D341Med (cell line): ENCODE measurements around the gene GBX1.

Experiments
- DNase-seq: peaks from one replicate; pipeline ENCODE4 v3.0.0; 2012; ENCODE audit warnings: low spot score

Gene GBX1

DNA sequence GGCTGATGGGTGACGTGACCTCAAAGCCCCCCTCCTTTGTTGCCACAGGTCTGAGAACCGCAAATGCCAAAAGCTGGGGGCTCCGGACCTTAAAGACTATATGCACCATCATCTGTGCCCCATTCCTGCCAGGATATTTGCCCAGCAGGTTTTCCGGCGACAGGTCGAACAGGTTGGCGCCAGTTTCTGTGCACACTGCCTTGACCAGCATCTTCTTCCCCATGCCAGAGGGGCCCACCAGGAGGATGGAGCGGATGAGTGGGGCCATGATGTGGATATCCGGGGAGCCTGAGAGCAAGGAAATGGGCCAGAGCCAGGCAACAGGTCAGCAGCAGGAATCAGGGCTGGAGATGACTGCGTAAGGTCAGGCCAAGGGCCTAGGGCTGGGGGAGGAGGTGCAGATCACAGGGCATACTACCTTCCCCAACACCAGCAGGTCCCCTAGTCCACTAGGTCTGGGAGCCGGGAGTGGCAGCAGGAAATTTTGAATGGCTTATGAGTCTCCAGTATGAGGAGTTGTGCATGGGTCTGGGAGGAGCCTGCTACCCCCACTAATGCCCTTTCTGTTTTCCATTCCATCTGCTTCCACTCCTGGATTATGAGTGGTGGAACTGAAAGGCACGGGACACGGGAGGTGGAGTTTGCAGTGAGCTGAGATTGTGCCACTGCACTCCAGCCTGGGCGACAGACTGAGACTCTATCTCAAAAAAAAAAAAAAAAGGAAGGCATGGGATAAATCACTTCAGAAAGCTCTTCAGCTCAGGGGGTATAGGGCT is 25.9 kb upstream of the GBX1 start:
- no peak for DNase-seq

DNA sequence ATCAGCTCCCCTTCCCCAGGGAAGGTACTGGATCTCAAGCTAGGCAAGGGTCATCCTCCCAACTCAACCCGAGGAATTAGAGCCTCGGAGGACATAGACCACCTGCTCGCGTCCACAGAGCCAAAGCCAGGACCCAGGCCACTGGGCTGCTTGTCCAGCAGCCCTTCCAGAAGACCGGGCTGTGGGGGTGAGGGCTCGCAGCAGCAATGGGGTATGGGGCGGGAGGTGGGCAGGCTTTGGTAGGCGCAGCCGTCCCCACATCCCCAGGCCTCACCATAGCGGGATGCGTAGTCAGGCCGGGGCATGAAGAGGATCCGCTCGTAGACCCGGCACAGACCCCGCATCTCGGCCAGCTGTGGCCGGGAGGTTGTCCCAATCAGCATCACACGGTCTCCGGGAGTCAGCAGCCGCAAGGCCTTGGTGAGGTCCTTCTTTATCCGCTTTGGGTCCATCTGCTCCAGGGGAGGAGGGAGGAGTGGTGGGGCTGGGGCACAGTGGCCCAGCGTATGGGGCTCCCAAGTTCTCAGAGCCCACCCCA is 24.6 kb upstream of the GBX1 start:
- DNase-seq: no peak

DNA sequence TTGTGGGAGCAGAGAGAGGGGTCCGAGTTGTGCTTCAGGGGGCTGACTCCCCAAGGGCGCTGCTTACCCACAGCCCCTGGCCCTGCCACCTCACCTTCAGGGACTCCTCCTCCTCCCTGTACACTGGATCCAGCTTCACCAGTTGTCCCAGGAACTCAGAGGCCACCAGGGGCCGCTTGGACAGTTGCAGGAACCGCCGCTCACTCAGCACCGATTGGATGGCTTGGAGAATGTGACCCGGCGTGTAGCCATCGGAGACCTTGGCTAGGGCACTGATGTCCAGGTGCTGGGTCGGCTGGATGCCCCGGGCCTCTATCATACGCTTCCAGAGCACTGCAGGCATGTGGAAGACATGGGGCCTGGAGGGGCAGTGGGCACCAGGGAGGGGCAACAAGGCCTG is 24.1 kb upstream of the GBX1 start:
- no peak for DNase-seq

DNA sequence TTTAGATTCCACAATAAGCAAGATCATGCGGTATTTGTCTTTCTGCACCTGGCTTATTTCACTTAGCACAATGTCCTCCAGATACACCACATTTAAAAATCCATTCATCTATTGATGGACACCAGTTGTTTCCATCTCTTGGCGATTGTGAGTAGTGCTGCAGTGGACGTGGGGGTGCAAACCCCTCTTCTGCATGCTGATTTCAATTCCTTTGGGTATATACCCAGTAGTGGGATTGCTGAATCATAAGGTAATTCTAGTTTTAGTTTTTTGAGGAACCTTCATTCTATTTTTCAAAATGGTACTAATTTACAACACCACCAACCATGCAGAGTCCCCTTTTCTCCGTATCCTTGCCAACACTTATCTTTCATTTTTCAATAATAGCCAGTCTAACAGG is 21.5 kb upstream of the GBX1 start:
- no peak for DNase-seq

DNA sequence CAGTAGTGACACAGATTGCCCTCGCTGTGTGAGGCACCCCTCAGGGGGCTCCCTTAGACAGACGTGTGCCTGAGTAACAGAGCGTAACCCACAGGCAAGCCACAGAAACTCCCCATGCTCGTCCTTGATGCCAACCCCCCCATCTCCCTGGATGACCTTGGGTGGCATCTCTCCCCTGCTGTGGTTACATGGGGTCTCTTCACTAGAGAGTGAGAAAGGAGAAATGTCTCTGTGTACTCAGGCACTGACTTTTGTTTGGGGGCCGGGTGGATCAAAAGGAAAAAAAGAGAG is 20.7 kb upstream of the GBX1 start:
- no peak for DNase-seq

DNA sequence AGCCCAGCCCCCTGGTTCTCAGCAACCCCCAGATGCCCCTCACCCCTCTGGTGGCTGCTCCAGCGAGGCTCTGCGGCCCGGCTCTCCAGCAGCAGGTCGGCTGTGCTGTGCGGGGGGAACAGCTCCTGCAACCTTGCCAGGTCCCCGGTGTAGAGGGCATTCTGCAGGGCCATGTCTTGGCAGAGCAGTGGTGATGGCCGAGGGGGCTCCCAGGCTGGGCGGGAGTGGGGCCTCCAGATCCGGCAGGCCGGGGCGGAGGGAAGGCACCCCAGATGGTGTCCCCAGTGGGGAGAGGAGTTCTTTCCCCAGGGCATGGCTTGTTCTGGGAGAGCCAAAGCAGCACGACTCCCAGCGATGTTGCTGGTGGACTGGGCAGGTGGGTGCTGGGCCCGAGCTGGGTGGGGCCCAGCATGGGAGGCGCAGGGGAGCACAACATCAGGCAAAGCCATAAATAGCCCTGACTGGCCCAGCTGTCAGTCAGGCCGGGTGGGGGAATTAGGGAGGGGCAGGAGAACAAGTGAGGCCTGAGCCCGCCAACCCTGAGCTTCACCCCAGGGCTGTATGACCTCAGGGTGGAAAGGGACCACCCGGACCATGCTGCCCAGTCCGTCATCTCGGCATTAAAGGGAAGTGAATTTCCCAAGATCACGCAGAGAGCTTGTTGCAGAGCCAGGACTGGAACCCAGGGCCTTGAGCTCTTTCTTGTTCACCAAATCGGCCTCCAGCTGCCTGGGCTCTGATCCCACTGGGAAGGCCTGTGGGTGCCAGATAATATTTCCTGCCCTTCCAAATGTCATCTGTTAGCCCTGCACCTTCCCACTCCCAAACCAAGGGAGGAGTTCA is 20.1 kb upstream of the GBX1 start:
- no peak for DNase-seq

DNA sequence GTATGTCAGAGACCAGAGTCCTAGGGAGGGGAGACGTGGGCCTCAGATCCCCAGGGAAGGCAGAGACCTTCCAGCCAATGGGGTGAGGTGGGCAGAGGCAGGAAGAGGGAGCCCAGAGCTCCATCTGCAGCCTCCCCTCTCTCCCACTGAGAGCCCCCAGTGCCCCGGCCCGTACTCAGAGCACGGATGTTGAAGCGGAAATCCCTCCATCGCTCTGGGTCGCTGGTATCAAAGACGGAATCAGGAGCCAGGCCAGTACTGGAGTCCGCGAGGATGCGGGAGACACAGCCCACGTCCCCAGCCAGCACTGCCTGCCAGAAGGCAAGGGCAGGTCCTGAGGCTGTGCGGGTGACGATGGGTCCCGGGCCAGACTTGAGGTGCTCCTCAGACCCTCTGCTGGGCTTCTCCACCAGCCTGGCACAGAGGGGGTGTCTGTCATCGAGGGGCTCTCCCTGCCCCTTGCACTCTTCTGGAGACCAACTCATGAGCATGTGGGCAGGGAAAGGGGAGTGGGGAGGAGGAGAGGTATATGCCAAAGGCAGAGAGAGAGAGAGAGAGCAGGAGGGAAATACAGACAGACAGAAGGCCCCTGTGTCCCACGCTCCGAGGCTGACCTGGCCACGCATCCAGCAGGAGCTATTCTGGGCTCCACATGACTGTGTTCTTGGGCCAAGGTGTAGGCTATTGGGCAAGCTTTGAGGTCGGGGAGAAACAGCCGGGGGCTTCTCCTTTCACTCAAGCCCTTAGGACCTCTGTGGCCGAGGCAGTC is 19.3 kb upstream of the GBX1 start, which contains the start of gene ASB10:
TSS of gene ASB10 (minus strand) at position 611 of the 769 bp plus-strand sequence. CDS start at position 491, 120 bp downstream.
- DNase-seq: no peak

DNA sequence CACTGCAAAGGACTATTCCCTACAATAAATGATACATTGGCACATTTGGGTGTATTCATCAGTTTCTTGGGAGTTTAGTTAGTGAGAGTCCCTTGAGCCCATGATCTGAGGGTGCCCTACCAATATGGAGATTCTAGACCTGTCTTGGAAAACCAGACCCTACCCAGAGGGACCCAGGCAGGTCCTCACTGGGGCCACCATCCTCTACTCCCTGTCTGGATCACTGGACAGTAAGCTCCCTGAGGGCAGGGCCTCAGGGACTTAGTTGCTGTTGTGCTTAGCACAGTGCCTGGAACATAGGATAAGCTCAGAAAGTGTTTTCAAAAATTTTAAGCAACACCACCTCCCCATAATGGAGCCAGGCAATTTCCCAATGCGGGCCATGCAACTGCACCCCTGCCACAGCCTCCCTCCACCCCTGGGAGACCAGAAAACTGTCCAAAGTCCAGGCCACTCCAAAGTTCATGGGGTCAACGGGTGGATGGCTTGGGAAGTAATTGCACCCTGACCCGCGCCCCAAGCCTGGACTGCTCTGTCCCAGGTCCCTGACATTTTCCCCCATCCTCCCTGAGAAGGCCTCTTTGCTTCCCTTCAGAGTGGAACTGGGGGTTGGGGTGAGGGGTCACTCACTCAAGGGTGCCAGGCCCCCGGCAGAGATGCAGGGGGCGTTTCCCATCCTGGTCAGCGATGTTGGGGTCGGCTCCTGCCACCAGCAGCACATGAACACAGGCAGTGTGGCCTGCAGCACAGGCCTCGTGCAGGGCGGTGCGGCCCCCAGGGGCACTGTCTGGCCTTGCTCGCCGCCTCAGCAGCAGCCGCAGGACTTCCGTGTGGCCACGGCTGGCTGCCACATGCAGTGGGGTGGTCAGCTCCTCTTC is 18.5 kb upstream of the GBX1 start:
- no peak for DNase-seq

DNA sequence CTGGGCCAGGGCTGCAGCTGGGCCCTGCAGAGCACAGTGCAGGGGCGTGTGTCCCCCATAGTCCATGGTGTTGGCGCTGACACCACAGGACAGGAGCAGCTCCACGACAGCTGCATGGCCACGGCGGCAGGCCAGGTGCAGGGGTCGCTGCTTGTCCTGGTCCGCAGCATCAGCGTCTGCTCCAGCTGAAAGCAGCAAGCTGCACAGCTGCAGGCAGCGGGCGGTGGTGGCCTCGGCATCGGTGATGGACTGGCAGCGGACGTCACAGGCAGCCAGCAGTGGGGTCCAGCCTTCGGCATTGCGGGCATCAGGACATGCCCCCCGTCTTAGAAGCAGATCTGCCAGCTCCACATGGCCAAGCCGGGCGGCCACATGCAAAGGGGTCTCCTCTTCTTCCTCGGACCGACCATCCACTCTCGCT is 13.5 kb upstream of the GBX1 start:
- peak; percentile 21 for DNase-seq

DNA sequence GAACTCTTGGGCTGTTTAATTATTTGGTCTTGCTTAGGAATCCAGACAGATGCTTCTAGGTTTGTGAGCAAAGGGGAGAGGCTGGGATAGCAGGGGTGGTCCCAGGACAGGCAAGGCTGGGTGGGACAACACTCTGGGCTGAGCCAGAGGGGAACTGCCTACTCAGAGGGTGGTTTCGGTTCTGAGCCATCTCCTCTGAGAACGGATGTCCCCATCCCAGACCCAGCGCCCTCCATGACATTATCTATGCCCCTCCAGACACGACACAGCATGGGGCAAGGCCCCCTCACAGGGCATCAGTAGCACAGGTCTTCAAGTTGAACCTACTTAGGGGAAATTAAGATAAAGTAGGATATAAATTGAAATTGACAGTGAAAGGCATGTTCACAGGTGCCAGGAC is 12.5 kb upstream of the GBX1 start:
- DNase-seq: no peak

DNA sequence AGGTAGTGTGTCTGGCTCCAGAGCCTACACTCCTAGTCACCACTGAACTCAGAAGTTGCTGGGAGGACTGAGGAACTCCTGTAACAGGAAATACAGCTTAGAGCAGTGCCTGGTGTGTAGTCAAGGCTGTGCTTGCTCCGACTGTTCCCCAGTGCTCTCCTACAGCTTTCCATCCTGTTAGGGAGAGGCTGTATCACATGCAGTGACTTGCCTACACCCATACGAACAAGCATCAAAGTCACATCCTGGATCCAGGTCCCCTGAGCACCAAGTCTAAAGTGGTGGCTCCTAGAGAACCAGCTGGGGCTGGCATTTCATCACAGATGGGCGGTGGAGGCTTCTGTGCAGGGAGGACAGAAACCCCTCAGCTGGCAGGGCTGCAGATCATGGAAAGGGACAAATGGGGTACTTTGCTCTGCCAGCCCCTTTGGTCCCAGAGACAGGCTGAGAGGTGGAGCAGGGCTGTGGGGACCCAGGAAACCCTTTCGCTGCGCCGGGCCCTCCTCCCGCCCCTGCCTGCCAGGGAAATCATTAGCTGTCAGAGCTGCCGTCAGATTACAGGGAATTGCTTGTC is 11.9 kb upstream of the GBX1 start:
- no peak for DNase-seq

DNA sequence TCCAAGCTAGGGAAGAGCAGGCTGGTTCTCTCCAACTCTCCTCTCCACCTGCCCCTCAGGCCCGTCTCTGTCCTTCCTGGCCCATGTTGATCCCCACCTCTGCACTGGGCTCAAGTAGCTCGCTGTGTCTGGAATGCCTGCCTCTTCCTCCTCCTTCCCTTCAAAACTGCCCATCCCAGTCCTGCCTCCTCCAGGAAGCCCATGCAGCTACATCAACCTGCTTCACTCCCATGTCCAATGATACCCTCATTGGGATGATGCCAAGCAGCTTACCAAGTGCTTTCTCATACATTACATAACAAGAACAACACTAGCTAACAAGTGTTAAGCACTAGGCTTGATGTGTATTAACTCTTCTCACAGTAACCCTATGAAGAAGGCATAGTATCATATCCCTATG is 11.3 kb upstream of the GBX1 start:
- DNase-seq: no peak

DNA sequence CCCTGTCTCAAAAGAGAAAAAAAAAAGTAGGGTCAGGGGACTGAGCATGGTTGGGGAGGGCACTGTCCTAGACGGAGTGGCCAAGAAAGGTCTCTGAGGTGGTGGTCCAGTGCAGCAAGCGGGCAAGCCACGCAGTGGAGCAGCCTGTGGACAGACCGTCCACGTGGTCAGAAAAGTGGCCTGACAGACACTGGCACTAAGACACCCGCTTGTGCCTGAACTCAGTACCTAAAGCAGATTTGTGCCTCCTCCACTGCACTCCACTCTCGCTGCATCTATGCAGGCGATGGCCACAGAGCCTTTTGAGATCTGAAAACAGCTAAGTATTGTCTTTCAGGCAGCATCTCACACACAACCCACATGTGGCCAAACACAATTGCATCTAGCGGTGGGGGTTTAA is 10.7 kb upstream of the GBX1 start:
- DNase-seq: no peak

DNA sequence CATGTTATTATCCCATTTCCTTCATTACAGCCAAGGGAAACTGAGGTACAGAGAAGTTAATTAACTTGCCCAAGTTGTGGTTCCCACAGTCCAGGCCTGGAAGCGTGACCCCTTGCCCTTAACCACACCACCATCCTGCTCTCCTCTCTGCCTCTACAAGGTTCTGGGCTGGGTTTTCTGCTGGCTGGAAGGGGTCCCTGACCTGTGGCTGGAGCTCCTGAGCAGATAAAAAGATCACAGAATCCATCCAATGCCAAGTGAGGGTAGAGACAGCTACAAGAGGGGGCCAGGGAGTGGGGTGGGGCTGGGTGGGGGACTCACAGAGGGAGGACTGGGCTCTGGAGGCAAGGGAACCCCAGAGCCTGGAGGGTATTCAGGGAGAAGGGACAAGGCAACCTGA is 9.8 kb upstream of the GBX1 start:
- DNase-seq: no peak

DNA sequence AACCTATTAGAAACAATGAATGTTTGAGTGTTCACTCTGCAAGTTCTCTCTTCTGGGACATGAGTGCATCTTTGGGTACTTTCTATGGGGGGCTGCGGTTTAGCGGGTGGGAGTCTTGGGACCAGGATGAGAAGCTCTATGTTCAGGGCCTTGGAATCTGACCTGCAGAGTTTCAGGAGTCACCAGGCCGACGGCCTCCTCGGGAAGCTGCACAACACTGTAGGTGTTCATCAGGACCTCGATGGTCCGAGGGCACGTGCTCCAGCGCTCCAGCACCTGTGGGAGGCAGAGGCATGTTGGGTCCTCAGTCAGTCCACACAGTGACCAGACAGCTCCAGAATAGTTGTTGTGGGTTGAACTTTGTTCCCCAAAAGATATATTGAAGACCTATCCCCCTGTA is 8.9 kb upstream of the GBX1 start:
- no peak for DNase-seq

DNA sequence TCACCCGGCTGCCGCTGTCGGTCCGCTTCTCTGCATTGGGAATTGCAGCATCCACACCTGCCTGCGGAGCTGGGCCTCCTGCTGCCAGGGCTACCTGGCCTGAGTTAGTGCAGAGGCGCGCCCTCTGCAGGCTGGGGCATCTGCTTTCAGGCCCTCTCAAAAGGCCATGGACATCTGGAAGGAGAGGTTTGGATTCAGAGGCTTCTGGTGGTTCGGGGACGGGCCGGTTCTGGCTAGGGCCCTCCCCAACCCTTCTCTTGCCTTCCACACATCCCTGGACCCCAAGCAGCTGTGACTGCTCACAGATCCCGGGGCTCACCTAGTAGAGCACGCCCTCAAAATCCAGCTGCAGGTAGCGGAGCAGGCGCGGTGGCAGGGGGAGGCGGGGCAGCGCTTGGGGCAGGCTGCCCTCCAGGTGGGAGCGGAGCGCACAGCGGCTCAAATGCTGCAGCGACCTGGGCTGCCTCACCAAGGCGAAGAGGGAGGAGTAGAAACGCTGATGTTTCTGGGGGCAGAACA is 8.4 kb upstream of the GBX1 start:
- no peak for DNase-seq

DNA sequence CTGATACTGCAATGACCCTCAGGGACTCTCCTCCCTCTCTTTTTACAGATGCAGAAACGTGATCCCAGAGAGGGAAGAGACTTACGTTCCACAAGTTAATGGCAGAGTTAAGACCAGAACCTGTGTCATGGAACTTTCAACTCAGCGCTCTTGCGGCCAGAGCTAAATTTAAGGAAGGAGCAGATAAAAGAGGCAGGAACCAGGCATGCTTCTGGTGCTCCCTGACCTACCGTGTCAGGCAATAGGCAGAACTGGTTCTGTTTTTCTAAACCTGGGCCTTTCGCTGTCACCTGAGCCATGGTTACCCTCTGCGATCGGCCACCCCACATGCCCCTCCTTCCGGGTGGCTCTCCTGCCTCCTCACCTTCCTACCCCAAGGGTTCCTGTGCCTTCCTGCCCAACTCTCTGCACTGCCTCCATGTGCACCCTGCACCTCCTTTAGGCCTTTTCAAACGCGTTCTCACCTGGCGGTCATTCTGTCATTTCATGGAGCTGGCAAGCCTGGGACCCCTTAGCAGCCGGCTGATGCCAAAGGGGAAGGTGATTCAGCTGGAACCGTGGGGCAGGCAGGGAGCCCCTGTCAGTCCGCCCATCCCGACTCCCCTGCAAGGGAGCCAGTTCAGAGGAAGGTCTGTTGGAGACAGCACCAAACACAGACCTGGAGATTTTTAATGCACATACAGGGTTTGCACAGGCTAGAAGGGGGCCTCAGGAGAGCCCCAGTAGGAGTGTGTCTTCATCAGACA is 7.7 kb upstream of the GBX1 start:
- DNase-seq: no peak

DNA sequence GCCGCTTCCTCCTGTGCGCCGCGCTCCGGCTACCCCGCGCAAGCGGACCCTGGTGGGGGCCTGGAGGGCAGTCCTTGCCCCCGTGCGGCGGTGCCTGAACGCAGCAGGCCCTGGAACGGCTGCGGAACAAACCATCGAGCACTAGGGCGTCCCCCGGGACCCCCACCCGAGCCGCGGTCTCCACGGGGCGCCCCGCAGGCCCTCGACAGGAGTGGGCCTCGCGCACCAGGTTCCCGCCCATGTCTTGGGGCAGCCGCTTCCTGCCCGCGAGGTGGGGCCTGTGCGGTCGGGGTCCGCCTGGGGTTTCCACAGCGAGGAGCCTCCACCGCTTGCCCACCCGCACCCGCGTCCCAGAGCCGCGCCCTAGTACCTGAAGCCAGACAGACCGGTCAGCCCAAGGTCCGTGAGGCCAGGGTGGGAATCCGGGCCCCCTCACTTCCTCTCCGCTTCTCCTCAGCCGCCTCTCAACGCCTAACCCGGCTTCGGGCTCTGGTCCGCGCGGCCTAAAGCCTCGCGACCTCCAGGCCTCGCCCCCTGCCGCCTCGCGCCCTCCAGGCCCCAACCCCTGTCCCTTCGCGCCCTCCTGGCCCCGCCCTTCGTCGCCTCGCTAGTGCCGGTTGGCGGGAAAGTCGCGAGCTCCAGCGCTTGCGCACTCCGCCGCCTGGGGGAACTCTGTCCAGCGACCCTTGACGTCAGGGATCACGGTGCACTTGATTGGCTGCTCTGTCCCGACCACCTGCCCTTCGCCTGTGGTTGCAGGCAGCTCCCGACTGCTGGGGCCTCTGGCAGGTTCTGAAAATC is 7.0 kb upstream of the GBX1 start:
- DNase-seq: no peak
